DOHH2 (cell line): ENCODE measurements around the gene TEC.

Experiments
- H3F3A ChIP-seq: fragments of 200-600 bp; sonication (generic), shearing (Covaris generic); 2 replicates; pipeline ENCODE4 v1.6.0; 2016; ENCODE audit warnings: antibody characterized with exemption, mild to moderate bottlenecking; ENCODE audit not compliant: control insufficient read depth, insufficient read depth
- H3K27ac ChIP-seq: fragments of 200-600 bp; sonication (generic); 2 replicates; pipeline ENCODE4 v1.5.1; 2014; ENCODE audit warnings: low read depth, mild to moderate bottlenecking, low read length, moderate library complexity
- H3K27me3 ChIP-seq: fragments of 200-600 bp; sonication (generic); 2 replicates; pipeline ENCODE4 v1.6.1; 2014; ENCODE audit warnings: mild to moderate bottlenecking, low read length, mixed read lengths; ENCODE audit not compliant: control insufficient read depth
- H3K36me3 ChIP-seq: fragments of 200-600 bp; sonication (generic); 2 replicates; pipeline ENCODE4 v1.6.1; 2014; ENCODE audit warnings: mild to moderate bottlenecking, low read length, moderate library complexity, mixed read lengths; ENCODE audit not compliant: control insufficient read depth
- H3K4me1 ChIP-seq: fragments of 200-600 bp; sonication (generic); 2 replicates; pipeline ENCODE4 v1.6.1; 2014; ENCODE audit warnings: mild to moderate bottlenecking, low read length, mixed read lengths; ENCODE audit not compliant: control insufficient read depth
- H3K4me2 ChIP-seq: fragments of 200-600 bp; sonication (generic); 2 replicates; pipeline ENCODE4 v1.6.0; 2014; ENCODE audit warnings: mild to moderate bottlenecking, low read length, moderate library complexity
- H3K4me3 ChIP-seq: fragments of 200-600 bp; sonication (generic); 2 replicates; pipeline ENCODE4 v1.5.1; 2014; ENCODE audit warnings: mild to moderate bottlenecking, low read length, mixed read lengths
- H3K79me2 ChIP-seq: fragments of 200-600 bp; sonication (generic); 2 replicates; pipeline ENCODE4 v1.6.1; 2014; ENCODE audit warnings: mild to moderate bottlenecking, low read length, mixed read lengths; ENCODE audit not compliant: control insufficient read depth
- H3K9me2 ChIP-seq: fragments of 200-600 bp; sonication (generic); replicated peaks from 2 replicates; pipeline ENCODE4 v1.6.1; 2014; ENCODE audit warnings: mild to moderate bottlenecking, low read length, mixed read lengths; ENCODE audit not compliant: control insufficient read depth
- H3K9me3 ChIP-seq: fragments of 200-600 bp; sonication (generic); 2 replicates; pipeline ENCODE4 v1.6.1; 2014; ENCODE audit warnings: antibody characterized with exemption, low read length, mixed read lengths; ENCODE audit not compliant: control insufficient read depth, insufficient read depth
- H4K20me1 ChIP-seq: fragments of 200-600 bp; sonication (generic); 2 replicates; pipeline ENCODE4 v1.6.0; 2014; ENCODE audit warnings: low read depth, mild to moderate bottlenecking, antibody characterized with exemption, low read length, moderate library complexity; ENCODE audit not compliant: control insufficient read depth, insufficient read depth
- CTCF ChIP-seq: fragments of 200-600 bp; sonication (generic); IDR thresholded peaks from one replicate; pipeline ENCODE4 v1.5.1; 2014; ENCODE audit warnings: antibody characterized with exemption, mild to moderate bottlenecking, low read depth, low read length; ENCODE audit not compliant: poor library complexity, severe bottlenecking
- EZH2phosphoT487 ChIP-seq: fragments of 200-600 bp; sonication (generic); IDR thresholded peaks from 2 replicates; pipeline ENCODE4 v1.6.1; 2017; ENCODE audit warnings: borderline replicate concordance, mild to moderate bottlenecking, antibody characterized with exemption, low read length, moderate library complexity, mixed read lengths

TEC gene

GRCh38 chr4:48153791-48154550, 115.7 kb downstream of the TEC start:
- H3K27me3 ChIP-seq: no peaks in the 10 kb centered on the region
- peaks cover 76% of the 10 kb centered on the region for H3K36me3 ChIP-seq
- H3K27ac ChIP-seq: no peak overlapping the region
- no peaks in the 10 kb centered on the region for H3K79me2 ChIP-seq
- no peak overlapping the region for H3K4me2 ChIP-seq
- H4K20me1 ChIP-seq: no peaks in the 10 kb centered on the region
- H3K4me3 ChIP-seq: no peak overlapping the region
- TF ChIP-seq CTCF (no peak), EZH2phosphoT487 (no peak)
- H3K4me1 ChIP-seq: no peaks in the 10 kb centered on the region
- H3F3A ChIP-seq: no peaks in the 10 kb centered on the region
- H3K9me2 ChIP-seq: no peaks in the 10 kb centered on the region
- peaks cover 10% of the 10 kb centered on the region; the same call in 1 of the 2 replicates for H3K9me3 ChIP-seq

GRCh38 chr4:48152259-48152658, 117.4 kb downstream of the TEC start:
- Histone ChIP-seq H3K4me2 (no peak overlapping the region), H3K79me2 (no peaks in the 10 kb centered on the region), H3F3A (no peaks in the 10 kb centered on the region), H3K9me3 (peaks cover 10% of the 10 kb centered on the region; the same call in 1 of the 2 replicates), H3K27me3 (no peaks in the 10 kb centered on the region), H4K20me1 (no peaks in the 10 kb centered on the region), H3K36me3 (peaks cover 75% of the 10 kb centered on the region), H3K9me2 (no peaks in the 10 kb centered on the region), H3K4me1 (no peaks in the 10 kb centered on the region), H3K4me3 (no peak overlapping the region), H3K27ac (no peak overlapping the region)
- TF ChIP-seq CTCF (no peak), EZH2phosphoT487 (no peak)

GRCh38 chr4:48149827-48150370, 119.7 kb downstream of the TEC start:
- Histone ChIP-seq H4K20me1 (no peaks in the 10 kb centered on the region), H3K79me2 (no peaks in the 10 kb centered on the region), H3K27ac (no peak overlapping the region), H3K4me3 (no peak overlapping the region), H3K9me3 (no peaks in the 10 kb centered on the region), H3K4me2 (no peak overlapping the region), H3K36me3 (peaks cover 70% of the 10 kb centered on the region), H3F3A (no peaks in the 10 kb centered on the region), H3K9me2 (no peaks in the 10 kb centered on the region), H3K27me3 (no peaks in the 10 kb centered on the region), H3K4me1 (no peaks in the 10 kb centered on the region)
- no peak for TF ChIP-seq EZH2phosphoT487
- TF ChIP-seq CTCF: no peak
